Left ventricle myocardium inferior (tissue), 1 donor: ENCODE results near the gene CBLC. TPM values are rescaled to one million over a fixed set of nuclear protein-coding genes. Genes with fewer than 3 reads are reported as not detected.

ENCODE experiments used
- DNase-seq: peaks from one replicate; pipeline ENCODE4 v3.0.0-alpha.2; 2020
- H3K27ac ChIP-seq: fragments of 200-600 bp; replicated peaks from 2 replicates; pipeline ENCODE4 v1.8.0; 2021
- H3K27me3 ChIP-seq: fragments of 200-600 bp; 2 replicates; pipeline ENCODE4 v1.8.0; 2021; ENCODE audit warnings: low read depth
- H3K36me3 ChIP-seq: fragments of 200-600 bp; 2 replicates; pipeline ENCODE4 v1.8.0; 2021
- H3K4me1 ChIP-seq: fragments of 200-600 bp; 2 replicates; pipeline ENCODE4 v1.8.0; 2021
- H3K4me3 ChIP-seq: fragments of 200-600 bp; 2 replicates; pipeline ENCODE4 v1.8.0; 2021; ENCODE audit warnings: mild to moderate bottlenecking, moderate library complexity
- H3K9me3 ChIP-seq: fragments of 200-600 bp; replicated peaks from 2 replicates; pipeline ENCODE4 v1.8.0; 2021
- CTCF ChIP-seq: fragments of 200-600 bp; IDR thresholded peaks from 2 replicates; pipeline ENCODE4 v1.8.0; 2021; ENCODE audit warnings: antibody characterized with exemption, mild to moderate bottlenecking, borderline replicate concordance
- intact Hi-C: fragments of 100-400 bp; cut with micrococcal nuclease; formaldehyde crosslinking; loops from one replicate; pipeline ENCODE4 v1.11.0; 2022
- total RNA-seq: library from RNA; stranded (reverse); fragmentation: NEBNext Ultra II Directional; extraction: Animal tissue kit (Norgen Biotek cat#: 25700); gene quantifications from one replicate; pipeline ENCODE4 v1.2.1, GENCODE V29; 2021
- donor health status: DM: no; HTN: yes; CAD: no; lungs with severe emphysema.

The CBLC gene
- total RNA-seq, 1 donor from 2014 or later, result not detected

- H3K36me3 ChIP-seq, result peaks cover 47% of the 10 kb centered on the region
- DNase-seq, result peak; percentile 90
- intact Hi-C loops, result no loop called here
- H3K4me3 ChIP-seq, result peak overlapping the region; percentile 73
- H3K27me3 ChIP-seq, result no peaks in the 10 kb centered on the region
- H3K9me3 ChIP-seq, result no peaks in the 10 kb centered on the region
- peaks cover 94% of the 10 kb centered on the region for H3K4me1 ChIP-seq
- peak; percentile 29 for TF ChIP-seq CTCF
- peak overlapping the region; percentile 98 for H3K27ac ChIP-seq
Observed at GRCh38 chr19:44752816-44753625, 24.7 kb upstream of the CBLC start.

- Histone ChIP-seq H3K4me3 (peak overlapping the region; percentile 73), H3K36me3 (peaks cover 52% of the 10 kb centered on the region), H3K27me3 (no peaks in the 10 kb centered on the region), H3K27ac (peak overlapping the region; percentile 98), H3K4me1 (peaks cover 98% of the 10 kb centered on the region), H3K9me3 (no peaks in the 10 kb centered on the region)
- intact Hi-C loops, result no loop called here
- TF ChIP-seq CTCF, result no peak
- DNase-seq, result no peak
Observed at GRCh38 chr19:44753626-44753931, 24.1 kb upstream of the CBLC start.

GRCh38 chr19:44753932-44754749 is 23.5 kb upstream of the CBLC start:
- peak; percentile 96 for DNase-seq
- peak overlapping the region; percentile 98 for H3K27ac ChIP-seq
- H3K9me3 ChIP-seq, result no peaks in the 10 kb centered on the region
- H3K4me1 ChIP-seq, result peaks cover 98% of the 10 kb centered on the region
- intact Hi-C loops, result no loop called here
- no peaks in the 10 kb centered on the region for H3K27me3 ChIP-seq
- peak overlapping the region; percentile 73 for H3K4me3 ChIP-seq
- no peak for TF ChIP-seq CTCF
- peaks cover 54% of the 10 kb centered on the region for H3K36me3 ChIP-seq

- DNase-seq, result no peak
- Histone ChIP-seq H3K9me3 (no peaks in the 10 kb centered on the region), H3K27ac (peak overlapping the region; percentile 98), H3K4me3 (peak overlapping the region; percentile 73), H3K36me3 (peaks cover 60% of the 10 kb centered on the region), H3K4me1 (peaks cover 95% of the 10 kb centered on the region), H3K27me3 (no peaks in the 10 kb centered on the region)
- intact Hi-C loops, result no loop called here
- no peak for TF ChIP-seq CTCF
Observed at GRCh38 chr19:44754750-44755080, 23.0 kb upstream of the CBLC start.

- peak overlapping the region; percentile 98 for H3K27ac ChIP-seq
- no peak for TF ChIP-seq CTCF
- DNase-seq, result no peak
- H3K4me3 ChIP-seq, result peak overlapping the region; percentile 73
- intact Hi-C loops, result no loop called here
- peaks cover 90% of the 10 kb centered on the region for H3K4me1 ChIP-seq
- no peaks in the 10 kb centered on the region for H3K9me3 ChIP-seq
- H3K36me3 ChIP-seq, result peaks cover 60% of the 10 kb centered on the region
- H3K27me3 ChIP-seq, result no peaks in the 10 kb centered on the region
Observed at GRCh38 chr19:44755219-44755618, 22.5 kb upstream of the CBLC start.
